GM12878 (cell line): ENCODE results near the gene TARM1. TPM values are rescaled to one million over a fixed set of nuclear protein-coding genes. Genes with fewer than 3 reads are reported as not detected.

Source experiments
- ATAC-seq: fragments of 200-7000 bp; cut with Tn5 transposase; 3 replicates; pipeline ENCODE4 v1.9.1; 2020; ENCODE audit warnings: mild to moderate bottlenecking, moderate library complexity
- BruUV-seq: library from RNA; stranded (reverse); fragments of 400-500 nt; replicated peaks from 2 replicates; lab custom pipeline; 2021; lab: Mats Ljungman, UMichigan
- CTCF ChIA-PET: fragments of 300-600 bp; sonication (Branson Sonifier 250); formaldehyde crosslinking; extraction: SDS; loops from one replicate; lab custom pipeline; 2021; ENCODE audit warnings: inconsistent platforms; lab: Yijun Ruan, JAX
- POLR2A ChIA-PET: fragments of 350-600 bp; formaldehyde crosslinking; extraction: SDS; loops from one replicate; lab custom pipeline; 2021; ENCODE audit warnings: inconsistent platforms; lab: Charles Lee
- RAD21 ChIA-PET: fragments of 300-600 bp; sonication (Branson Sonifier 250); formaldehyde crosslinking; loops from one replicate; lab custom pipeline; 2023; ENCODE audit warnings: antibody characterized with exemption; ENCODE audit not compliant: unreplicated experiment; lab: Charles Lee
- SMC1A ChIA-PET: fragments of 300-600 bp; sonication (Branson Sonifier 250); formaldehyde crosslinking; loops from one replicate; lab custom pipeline; 2023; ENCODE audit not compliant: unreplicated experiment, uncharacterized antibody; lab: Charles Lee
- DNase-seq: peaks from one replicate; pipeline ENCODE4 v3.0.0-alpha.2; 2011; ENCODE audit warnings: low read depth, low spot score
- FAIRE-seq: peaks from 3 replicates; lab custom pipeline; 2011; peaks lifted over from hg19 to GRCh38; lab: Jason Lieb, UNC
- H2AFZ ChIP-seq: 2 replicates; pipeline ENCODE4 v1.6.0; 2011; ENCODE audit warnings: low read depth, low read length, control low read depth; ENCODE audit not compliant: control insufficient read depth
- H3K27ac ChIP-seq: 2 replicates; pipeline ENCODE4 v1.5.1; 2011; ENCODE audit warnings: control low read depth; ENCODE audit not compliant: control insufficient read depth, insufficient read depth
- H3K27me3 ChIP-seq, 2 experiments: replicated peaks in 1 of 2; 2 replicates each; pipeline versions ENCODE4 v1.6.0 to v1.6.1; 2011; ENCODE audit warnings: low read length in 1 of 2; ENCODE audit not compliant: control insufficient read depth in 2 of 2, insufficient read depth in 2 of 2
- H3K36me3 ChIP-seq, 2 experiments: 2 replicates each; pipeline ENCODE4 v1.5.1; 2011; ENCODE audit warnings: low read length in 1 of 2; ENCODE audit not compliant: control insufficient read depth in 2 of 2, insufficient read depth in 2 of 2
- H3K4me1 ChIP-seq: 2 replicates; pipeline ENCODE4 v1.6.1; 2011; ENCODE audit warnings: mild to moderate bottlenecking, low read length, moderate library complexity, mixed read lengths; ENCODE audit not compliant: control insufficient read depth, insufficient read depth
- H3K4me2 ChIP-seq: 2 replicates; pipeline ENCODE4 v1.6.0; 2011; ENCODE audit warnings: control low read depth; ENCODE audit not compliant: control insufficient read depth, insufficient read depth
- H3K4me3 ChIP-seq: fragments of 200-600 bp; sonication (generic); 2 replicates; pipeline ENCODE4 v1.5.1; 2016
- H3K79me2 ChIP-seq: 2 replicates; pipeline ENCODE4 v1.6.0; 2011; ENCODE audit warnings: low read length; ENCODE audit not compliant: control insufficient read depth, insufficient read depth
- H3K9ac ChIP-seq: 2 replicates; pipeline ENCODE4 v1.8.0; 2011; ENCODE audit warnings: low read length, control low read depth, mixed read lengths; ENCODE audit not compliant: control insufficient read depth, insufficient read depth
- H3K9me3 ChIP-seq: replicated peaks from 3 replicates; pipeline ENCODE4 v1.5.1; 2011; ENCODE audit warnings: mild to moderate bottlenecking, low read length; ENCODE audit not compliant: control insufficient read depth, insufficient read depth
- H4K20me1 ChIP-seq: 2 replicates; pipeline ENCODE4 v1.6.0; 2011; ENCODE audit not compliant: control insufficient read depth, insufficient read depth
- BCL11A ChIP-seq: IDR thresholded peaks from 2 replicates; pipeline ENCODE4 v1.6.1; 2011; ENCODE audit warnings: low read depth, low read length
- DPF2 ChIP-seq: fragments of 450-650 bp; IDR thresholded peaks from 2 replicates; pipeline ENCODE4 v1.6.1; 2017; ENCODE audit warnings: mild to moderate bottlenecking
- E2F8 ChIP-seq: fragments of 450-650 bp; IDR thresholded peaks from 2 replicates; pipeline ENCODE4 v1.6.1; 2018; ENCODE audit warnings: mild to moderate bottlenecking, low read depth, moderate library complexity; ENCODE audit not compliant: partially characterized antibody
- EP300 ChIP-seq, 2 experiments: fragments of 150-350 bp in 1 of 2; IDR thresholded peaks; 2 replicates each; pipeline ENCODE4 v1.6.1; 2011 to 2012; ENCODE audit warnings: low read depth in 2 of 2, low read length in 2 of 2, borderline replicate concordance in 1 of 2, improper control_type of control experiment in 1 of 2, inconsistent platforms in 1 of 2; ENCODE audit not compliant: control insufficient read depth in 1 of 2
- HCFC1 ChIP-seq: fragments of 150-350 bp; IDR thresholded peaks from 2 replicates; pipeline ENCODE4 v1.6.1; 2014; ENCODE audit warnings: low read length
- HDAC6 ChIP-seq: fragments of 200-600 bp; sonication (generic); IDR thresholded peaks from one replicate; pipeline ENCODE4 v1.8.0; 2017; ENCODE audit warnings: antibody characterized with exemption; ENCODE audit not compliant: unreplicated experiment
- HDGF ChIP-seq: fragments of 450-650 bp; IDR thresholded peaks from 2 replicates; pipeline ENCODE4 v1.6.1; 2016; ENCODE audit warnings: antibody characterized with exemption
- MLLT1 ChIP-seq: fragments of 450-650 bp; IDR thresholded peaks from 2 replicates; pipeline ENCODE4 v1.6.1; 2016; ENCODE audit warnings: mild to moderate bottlenecking
- RAD51 ChIP-seq: fragments of 450-650 bp; IDR thresholded peaks from 2 replicates; pipeline ENCODE4 v1.6.1; 2016; ENCODE audit warnings: moderate library complexity, mild to moderate bottlenecking, inconsistent platforms
- WRNIP1 ChIP-seq: IDR thresholded peaks from 2 replicates; pipeline ENCODE4 v1.6.1; 2011; ENCODE audit warnings: low read depth, low read length, improper control_type of control experiment, borderline replicate concordance
- WGBS: methylation state at CpG from one replicate; pipeline ENCODE4 v1.1.6; 2016; ENCODE audit warnings: low lambda C conversion rate; ENCODE audit not compliant: insufficient replicate concordance, insufficient coverage; ENCODE audit errors: missing lambda C conversion rate; 5-methylcytosine and 5-hydroxymethylcytosine counted together
- in situ Hi-C: fragments of 300-500 bp; cut with MboI; formaldehyde crosslinking; loops from 9 replicates; pipeline ENCODE4 v1.14.3; 2018; ENCODE audit warnings: mixed read lengths
- intact Hi-C: fragments of 100-400 bp; cut with micrococcal nuclease; formaldehyde crosslinking; loops from one replicate; pipeline ENCODE4 v1.14.2; 2022; ENCODE audit not compliant: unreplicated experiment
- polyA plus RNA-seq, 11 experiments: library from polyadenylated mRNA; depleted of rRNA in 4 of 11; unstranded in 6 of 11; stranded (reverse) in 5 of 11; fragments of >200 nt; fragmentation: Nextera tagmentation in 4 of 11; fragmentation: Illumina TruSeq in 1 of 11; extraction: Ambion mirVana in 4 of 11; extraction: Trizol in 1 of 11; gene quantifications; 1 replicate in 1 of 11; 2 replicates in 10 of 11; pipeline versions ENCODE4 v1.2.1 to v1.2.3, GENCODE V29; 2011 to 2016; ENCODE audit warnings: inconsistent platforms in 2 of 11, missing spikeins in 2 of 11, low read depth in 1 of 11
- total RNA-seq, 4 experiments: library from RNA; depleted of rRNA in 3 of 4; stranded (reverse); fragments of >200 nt in 3 of 4; fragmentation: Illumina TruSeq in 1 of 4; extraction: Trizol in 1 of 4; gene quantifications; 2 replicates each; pipeline versions ENCODE4 v1.2.1 to v1.2.3, GENCODE V29; 2013 to 2021

TARM1 gene
- total and polyA plus RNA-seq, 10 of the 15 experiments (the other 5 are each of a cell fraction or from before 2014, with no cell fraction given): not detected

GRCh38 chr19:54047616-54048015 lies 33.5 kb downstream of the TARM1 start:
- no peak overlapping the region for H3K27ac ChIP-seq
- H3K79me2 ChIP-seq: no peaks in the 10 kb centered on the region
- H3K36me3 ChIP-seq: no peaks in the 10 kb centered on the region
- no peak for TF ChIP-seq HCFC1
- no peak for TF ChIP-seq HDAC6
- TF ChIP-seq HDGF: no peak
- no peak for TF ChIP-seq DPF2
- no peak for TF ChIP-seq RAD51
- TF ChIP-seq E2F8: no peak
- no peak for TF ChIP-seq BCL11A
- TF ChIP-seq WRNIP1: no peak
- no peak for TF ChIP-seq EP300 (IDR thresholded peaks at IDR 0.05; ENCODE audit: borderline replicate concordance in 1 of 2, control insufficient read depth in 1 of 2, low read depth in 2 of 2, low read length in 2 of 2)
- TF ChIP-seq MLLT1: no peak
- FAIRE-seq (no peak), DNase-seq (no peak), ATAC-seq (no peak)
- POLR2A ChIA-PET: no interaction called here
- H3K27me3 ChIP-seq: no peaks in the 10 kb centered on the region
- SMC1A ChIA-PET: no interaction called here
- no TSS peak for BruUV-seq
- H2AFZ ChIP-seq: no peak overlapping the region
- H4K20me1 ChIP-seq: no peaks in the 10 kb centered on the region
- RAD21 ChIA-PET: no interaction called here
- CTCF ChIA-PET: no interaction called here
- no peak overlapping the region for H3K9ac ChIP-seq
- H3K4me3 ChIP-seq: no peak overlapping the region
- in situ Hi-C loops (no loop called here), intact Hi-C loops (no loop called here)
- no peak overlapping the region for H3K4me2 ChIP-seq
- WGBS: 21% methylated on average over 4 of the region's 4 CpGs
- H3K4me1 ChIP-seq: no peaks in the 10 kb centered on the region
- no peaks in the 10 kb centered on the region; the same call in 2 of the 3 replicates for H3K9me3 ChIP-seq
